GM08714 (cell line): ENCODE results near the gene MYBBP1A.

Experiments
- H3K4me3 ChIP-seq: fragments of 200-500 bp; sonication (Bioruptor generic); 2 replicates; pipeline ENCODE4 v1.5.1; 2014; ENCODE audit warnings: mild to moderate bottlenecking, low read length, inconsistent platforms
- ZNF274 ChIP-seq: IDR thresholded peaks from 2 replicates; pipeline ENCODE4 v1.6.1; 2012; ENCODE audit warnings: mild to moderate bottlenecking, low read depth, low read length

The MYBBP1A gene

GRCh38 chr17:4498461-4499397, 56.5 kb downstream of the MYBBP1A start, which contains the start of gene SPNS2:
Gene SPNS2, plus strand, starts transcription at chr17:4498881. Its CDS starts 167 bp downstream, at chr17:4499048.
- no peak for TF ChIP-seq ZNF274
- no peak within 1 kb of the TSS for H3K4me3 ChIP-seq

GRCh38 chr17:4497101-4497824, 57.9 kb downstream of the MYBBP1A start:
- no peak overlapping the region for H3K4me3 ChIP-seq
- TF ChIP-seq ZNF274: no peak

- no peak overlapping the region for H3K4me3 ChIP-seq
- no peak for TF ChIP-seq ZNF274
Measured at GRCh38 chr17:4492721-4493561, 62.2 kb downstream of the MYBBP1A start.

- H3K4me3 ChIP-seq: no peak overlapping the region
- TF ChIP-seq ZNF274: no peak
Measured at GRCh38 chr17:4490637-4491061, 64.5 kb downstream of the MYBBP1A start.

- TF ChIP-seq ZNF274: no peak
- H3K4me3 ChIP-seq: no peak overlapping the region
Measured at GRCh38 chr17:4490109-4490591, 65.0 kb downstream of the MYBBP1A start.

- TF ChIP-seq ZNF274: no peak
- no peak overlapping the region for H3K4me3 ChIP-seq
Measured at GRCh38 chr17:4488989-4489595, 66.1 kb downstream of the MYBBP1A start.
